GM19455 (cell line): Measurements from ENCODE around the gene AADACL2.

Source experiments
- ATAC-seq: cut with Tn5 transposase; IDR thresholded peaks from one replicate; pipeline ENCODE4 v1.9.1; 2021; ENCODE audit not compliant: unreplicated experiment

AADACL2 gene, protein sequence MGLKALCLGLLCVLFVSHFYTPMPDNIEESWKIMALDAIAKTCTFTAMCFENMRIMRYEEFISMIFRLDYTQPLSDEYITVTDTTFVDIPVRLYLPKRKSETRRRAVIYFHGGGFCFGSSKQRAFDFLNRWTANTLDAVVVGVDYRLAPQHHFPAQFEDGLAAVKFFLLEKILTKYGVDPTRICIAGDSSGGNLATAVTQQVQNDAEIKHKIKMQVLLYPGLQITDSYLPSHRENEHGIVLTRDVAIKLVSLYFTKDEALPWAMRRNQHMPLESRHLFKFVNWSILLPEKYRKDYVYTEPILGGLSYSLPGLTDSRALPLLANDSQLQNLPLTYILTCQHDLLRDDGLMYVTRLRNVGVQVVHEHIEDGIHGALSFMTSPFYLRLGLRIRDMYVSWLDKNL

DNA sequence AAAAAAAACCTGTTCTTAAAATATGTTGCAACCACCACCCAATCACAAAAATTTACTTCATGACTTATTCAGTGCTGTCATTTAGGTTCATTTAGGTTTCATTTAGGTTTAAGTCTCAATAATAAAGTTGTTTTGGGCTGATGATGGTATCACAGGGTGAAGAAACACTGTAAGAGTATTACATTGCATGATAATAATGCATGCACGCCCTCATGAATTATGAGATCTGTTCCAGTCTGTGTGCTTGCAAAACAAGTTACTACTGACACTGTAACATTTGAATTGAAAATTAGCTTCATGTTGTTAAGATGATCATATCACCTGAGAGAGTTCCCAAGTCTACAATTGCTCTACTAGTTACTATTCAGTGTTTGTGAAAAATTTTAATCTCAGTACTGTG, at the start of gene AADACL2:
Gene AADACL2, plus strand, starts transcription at position 315 of the 400 bp plus-strand sequence. CDS start 109 bp downstream, outside the sequence.
- ATAC-seq = no peak

DNA sequence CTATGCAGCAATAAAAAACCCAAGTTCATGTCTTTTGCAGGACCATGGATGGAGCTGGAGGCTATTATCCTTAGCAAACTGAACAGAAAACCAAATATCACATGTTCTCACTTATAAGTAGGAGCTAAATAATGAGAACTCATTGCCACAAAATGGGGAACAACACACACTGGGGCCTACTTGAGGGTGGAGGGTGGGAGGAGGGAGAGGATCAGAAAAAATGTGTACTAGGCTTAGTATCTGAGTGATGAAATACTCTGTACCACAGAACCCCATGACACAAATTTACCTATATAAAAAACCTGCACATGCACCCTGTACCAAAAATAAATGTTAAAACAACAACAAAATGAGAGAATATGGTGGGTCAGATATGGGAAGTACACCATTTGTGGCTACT, 49.6 kb upstream of the AADACL2 start:
- ATAC-seq = no peak

DNA sequence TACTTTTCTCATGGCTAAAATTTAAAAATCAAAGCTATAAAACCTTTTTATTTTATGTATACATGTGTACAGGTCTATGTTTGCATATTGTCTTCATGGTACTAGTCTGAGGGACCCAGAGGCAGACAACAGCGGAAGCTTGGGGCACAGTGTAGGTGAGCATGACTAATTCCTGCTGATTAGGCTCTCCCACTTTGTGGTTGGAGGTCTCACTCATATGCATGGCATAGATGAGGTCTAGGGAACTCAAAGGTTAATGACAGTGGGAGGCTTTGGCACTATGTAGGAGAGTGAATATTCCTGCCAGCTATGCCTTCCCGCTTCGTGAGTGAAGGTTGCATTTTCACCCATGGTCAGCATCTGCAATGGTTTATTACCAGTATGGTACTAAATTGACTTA, 47.5 kb upstream of the AADACL2 start:
- no peak for ATAC-seq

DNA sequence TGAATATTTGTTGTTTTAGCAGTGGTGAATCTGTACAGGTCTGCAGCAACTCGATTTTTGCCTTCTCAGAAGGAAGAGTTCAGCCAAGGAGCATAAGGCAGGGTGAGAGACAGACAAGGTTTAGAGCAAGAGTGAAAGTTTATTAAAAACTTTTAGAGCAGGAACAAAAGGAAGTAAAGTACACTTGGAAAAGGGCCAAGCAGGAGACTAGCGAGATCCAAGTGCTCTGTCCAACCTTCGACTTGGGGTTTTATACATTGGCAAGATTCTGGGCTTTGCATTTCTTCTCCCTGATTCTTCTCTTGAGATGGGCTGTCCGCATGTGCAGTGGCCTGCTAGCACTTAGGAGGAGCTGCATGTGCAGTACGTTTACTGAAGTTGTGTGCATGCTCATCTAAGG, 46.7 kb upstream of the AADACL2 start:
- no peak for ATAC-seq

DNA sequence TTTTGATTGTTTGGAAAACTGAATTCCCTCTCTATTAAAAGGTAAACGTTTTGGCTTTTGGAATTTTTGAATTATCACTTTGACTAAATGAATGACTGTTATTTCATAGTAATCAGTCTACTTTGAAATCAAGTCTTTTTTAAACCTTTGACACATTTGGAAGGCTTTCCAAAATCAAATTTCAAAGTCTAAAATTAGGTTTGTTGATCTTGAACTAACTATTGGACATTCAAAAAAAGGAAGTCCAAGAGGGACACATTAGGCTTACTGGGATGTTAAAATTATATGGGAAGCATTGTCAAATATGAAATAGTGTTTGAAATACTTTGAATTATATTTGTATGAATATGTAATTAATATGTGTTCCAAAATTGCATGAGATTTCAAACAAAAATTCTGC, 45.2 kb upstream of the AADACL2 start:
- ATAC-seq = no peak

DNA sequence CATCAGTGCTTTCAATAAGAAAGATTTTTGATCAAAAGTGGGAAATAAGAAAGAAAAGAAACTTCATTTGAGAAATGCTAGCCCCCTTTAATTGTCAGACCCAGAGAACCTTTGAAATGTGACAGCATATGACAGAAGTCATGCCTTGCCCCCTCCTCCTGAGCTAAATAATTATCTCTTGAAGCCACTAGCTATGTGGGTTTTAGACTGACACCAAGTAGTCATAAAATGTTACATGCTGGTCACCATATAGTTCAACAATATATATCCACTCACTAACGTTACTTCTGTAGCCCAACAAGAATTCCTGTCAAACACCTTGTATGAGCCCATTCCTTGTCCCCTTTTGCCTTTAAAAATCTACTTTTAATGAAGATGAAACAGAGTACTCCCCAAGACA, 43.1 kb upstream of the AADACL2 start:
- ATAC-seq = no peak

DNA sequence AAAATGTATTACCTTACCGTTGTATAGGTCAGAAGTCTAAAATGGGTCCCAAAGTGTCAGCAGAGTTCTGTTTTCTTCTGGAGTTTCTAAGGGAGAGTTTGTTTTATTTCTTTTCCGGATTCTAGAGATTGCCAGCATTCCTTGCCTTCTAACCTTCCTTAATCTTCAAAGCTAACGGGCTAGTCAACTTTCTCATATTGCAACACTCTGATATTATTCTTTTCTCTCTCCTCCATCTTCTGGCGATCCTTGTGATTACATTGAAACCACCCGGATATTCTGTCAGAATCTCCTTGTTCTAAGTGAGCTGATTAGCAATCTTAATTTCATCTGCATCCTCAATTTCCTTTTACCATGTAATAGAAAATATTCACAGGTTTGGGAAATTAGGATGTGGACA, 36.2 kb upstream of the AADACL2 start:
- ATAC-seq = no peak

DNA sequence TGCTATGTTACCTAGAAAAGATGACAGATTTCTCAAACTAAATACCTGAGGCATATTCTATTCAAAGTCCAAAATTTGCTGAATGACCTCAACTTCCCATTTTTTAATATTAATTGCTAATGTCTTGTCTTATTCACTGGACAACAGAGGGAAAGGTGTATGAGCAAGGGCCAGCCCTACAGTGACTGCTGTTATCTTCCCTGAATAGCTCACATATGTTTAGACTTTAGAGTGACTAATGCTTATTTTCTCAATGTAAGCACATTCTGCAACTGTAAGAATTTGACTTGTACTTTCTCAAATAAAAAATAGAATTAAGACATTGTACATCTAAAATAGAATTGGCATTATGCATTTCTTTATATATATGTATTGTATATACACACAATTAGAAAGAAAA, 26.5 kb upstream of the AADACL2 start:
- ATAC-seq = no peak

DNA sequence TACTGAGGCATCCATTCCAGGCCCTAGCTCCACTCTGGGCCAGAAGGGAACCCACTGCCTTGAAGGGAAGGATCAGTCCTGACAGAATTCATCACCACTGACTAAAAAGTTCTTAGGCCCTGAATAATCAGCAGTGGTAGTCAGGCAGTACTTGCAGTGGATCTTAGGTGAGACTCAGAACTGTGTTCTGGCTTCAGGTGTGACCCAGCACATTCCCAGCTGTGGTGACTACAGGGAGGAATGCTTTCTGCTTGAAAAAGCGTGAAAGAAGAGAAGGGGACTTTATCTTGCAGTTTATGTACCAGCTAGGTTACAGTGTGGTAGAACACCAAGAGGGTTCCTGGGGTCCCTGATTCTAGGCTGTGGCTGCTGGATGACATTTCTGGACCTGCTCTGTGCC, 24.9 kb upstream of the AADACL2 start:
- no peak for ATAC-seq

DNA sequence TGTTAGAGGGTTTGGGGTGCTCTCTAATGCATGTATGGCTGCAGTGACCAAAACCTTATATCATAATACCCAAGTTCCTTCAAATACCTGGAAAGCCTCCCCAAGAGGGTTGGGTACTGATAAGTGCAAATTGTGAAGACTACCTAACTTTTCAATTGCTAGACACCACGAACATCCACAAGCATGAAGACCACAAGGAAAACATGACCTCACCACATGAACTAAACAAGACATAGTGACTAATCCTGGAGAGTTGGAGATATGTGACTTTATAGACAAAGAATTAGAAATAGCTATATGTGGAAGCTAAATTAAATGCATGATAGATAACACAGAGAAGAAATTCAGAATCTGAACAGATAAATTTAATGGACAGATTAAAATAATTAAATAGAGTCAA, 23.9 kb upstream of the AADACL2 start:
- ATAC-seq = no peak

DNA sequence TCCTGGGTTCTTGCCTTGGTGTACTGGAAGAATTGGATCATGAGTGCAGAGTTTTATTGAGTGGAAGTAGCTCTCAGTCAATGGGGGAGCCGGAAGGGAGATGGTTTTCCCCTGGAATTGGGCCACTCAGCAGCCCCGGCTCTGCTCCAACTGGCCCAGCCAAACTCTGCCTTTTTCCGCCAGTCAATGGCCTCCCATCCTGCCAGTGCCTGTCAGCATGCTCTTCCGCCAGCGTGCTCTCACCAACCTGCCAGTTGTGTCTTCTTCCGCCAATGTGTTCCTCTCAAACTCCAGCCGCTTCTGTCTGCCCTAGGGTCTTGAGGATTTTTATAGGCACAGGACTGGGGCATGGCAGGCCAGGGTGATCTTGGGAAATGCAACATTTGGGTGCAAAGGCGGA, 12.4 kb upstream of the AADACL2 start:
- no peak for ATAC-seq

DNA sequence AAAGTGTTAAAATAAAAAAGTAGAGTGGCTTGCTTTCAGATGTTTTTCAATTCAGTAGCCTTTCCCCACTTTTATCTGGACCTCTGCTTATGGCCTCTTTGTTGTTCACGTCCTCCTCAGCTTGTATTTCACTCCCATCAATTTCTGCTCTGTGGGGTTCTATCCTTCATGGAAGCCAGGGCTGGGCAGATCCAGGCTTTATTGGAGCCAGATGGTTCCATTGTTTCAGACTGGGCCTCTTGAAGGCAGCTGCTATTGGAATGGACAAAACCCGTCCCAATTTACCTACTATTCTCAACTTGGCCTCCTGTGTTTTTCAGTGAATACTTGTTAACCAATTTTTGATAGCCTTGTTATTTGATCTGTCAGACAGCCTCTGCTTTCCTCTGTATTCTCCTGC, 10.9 kb upstream of the AADACL2 start:
- ATAC-seq = no peak

DNA sequence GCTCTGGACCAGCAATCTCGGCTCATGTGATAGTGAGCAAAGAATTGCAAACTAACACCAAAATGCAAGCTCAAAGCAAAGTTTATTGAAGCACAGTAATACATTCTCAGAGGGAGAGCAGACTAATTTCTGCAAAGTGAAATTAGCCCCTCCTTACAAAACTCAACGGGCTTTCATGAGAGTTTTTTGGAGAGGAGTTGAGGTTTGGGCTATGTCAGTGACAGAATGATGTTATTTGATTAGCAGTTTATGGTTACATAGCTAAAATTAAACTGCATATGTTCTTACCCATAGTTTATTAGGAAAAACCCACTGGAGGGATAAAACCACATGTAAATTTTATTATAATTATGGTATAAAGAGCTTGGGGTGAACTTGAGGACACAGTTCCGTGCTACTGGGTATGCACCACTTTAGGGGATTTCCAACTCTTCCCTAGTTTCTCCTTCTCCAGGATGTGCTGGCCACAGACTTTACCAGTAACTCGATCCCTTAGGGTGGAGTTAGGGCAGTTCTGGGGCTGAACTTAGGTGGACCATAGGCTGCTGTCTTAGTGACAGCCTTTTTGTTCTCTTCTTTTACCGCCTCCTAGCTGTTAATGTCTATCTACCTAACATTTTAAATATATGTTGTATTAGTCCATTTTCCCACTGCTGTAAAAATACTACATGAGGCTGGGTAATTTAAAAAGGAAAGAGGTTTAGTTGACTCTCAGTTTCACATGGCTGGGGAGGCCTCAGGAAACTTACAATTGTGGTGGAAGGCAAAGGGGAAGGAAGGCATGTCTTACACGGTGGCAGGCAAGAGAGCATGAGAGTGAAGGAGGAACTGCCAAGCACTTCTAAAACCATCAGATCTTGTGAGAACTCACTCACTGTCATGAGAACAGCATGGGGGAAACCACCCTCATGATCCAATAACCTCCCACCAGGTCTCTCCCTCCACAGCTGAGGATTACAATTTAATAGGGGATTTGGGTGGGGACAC, 8.9 kb upstream of the AADACL2 start:
- ATAC-seq = no peak

DNA sequence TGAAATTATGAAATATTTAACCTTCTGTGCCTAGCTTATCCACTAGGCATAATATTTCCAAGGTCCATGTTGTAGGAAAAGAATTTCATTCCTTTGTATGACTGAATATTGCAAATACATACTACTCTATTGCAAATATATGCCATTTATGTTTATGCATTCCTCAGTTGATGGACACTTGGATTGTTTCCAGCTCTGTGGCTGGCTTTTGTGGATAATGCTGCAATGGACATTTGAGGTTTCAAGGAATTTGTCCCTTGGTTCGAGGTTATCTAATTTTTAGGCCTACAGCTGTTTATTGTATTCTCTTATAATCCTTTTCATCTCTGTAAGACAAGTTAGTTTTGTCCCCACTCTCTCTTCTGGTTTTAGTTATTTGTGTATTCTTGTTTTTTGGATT, 7.7 kb upstream of the AADACL2 start:
- no peak for ATAC-seq

DNA sequence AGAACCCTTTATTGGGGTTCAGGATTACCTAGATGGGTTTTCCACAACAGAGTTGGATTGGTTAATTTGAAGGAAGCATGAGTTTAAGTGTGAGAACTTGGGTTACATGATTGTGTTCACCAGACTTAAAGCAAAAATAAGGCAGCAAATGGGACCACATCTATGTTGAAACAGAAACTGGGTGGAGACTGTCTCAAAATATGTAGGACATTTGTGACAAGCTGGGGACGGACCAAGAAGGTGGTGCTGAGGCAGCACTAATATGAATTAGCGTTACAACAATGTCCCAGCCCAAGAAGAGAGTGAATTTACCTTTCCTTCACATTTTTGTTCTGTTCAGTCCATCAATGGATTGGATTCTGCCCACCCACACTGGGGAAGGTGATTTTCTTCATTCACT, 866 bp upstream of the AADACL2 start:
- no peak for ATAC-seq

DNA sequence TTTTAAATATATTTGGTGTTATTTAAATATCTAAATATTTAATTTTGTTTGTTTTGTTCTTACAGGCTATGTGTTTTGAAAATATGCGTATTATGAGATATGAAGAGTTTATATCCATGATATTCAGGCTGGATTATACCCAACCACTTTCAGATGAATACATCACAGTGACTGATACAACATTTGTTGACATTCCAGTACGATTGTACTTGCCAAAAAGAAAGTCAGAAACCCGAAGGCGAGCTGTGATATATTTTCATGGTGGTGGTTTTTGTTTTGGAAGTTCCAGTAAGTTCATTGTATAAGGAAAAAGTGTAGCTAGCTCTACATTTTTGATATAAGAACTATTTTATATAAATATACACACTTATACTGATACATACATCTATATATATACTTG, 6.9 kb downstream of the AADACL2 start:
- no peak for ATAC-seq

DNA sequence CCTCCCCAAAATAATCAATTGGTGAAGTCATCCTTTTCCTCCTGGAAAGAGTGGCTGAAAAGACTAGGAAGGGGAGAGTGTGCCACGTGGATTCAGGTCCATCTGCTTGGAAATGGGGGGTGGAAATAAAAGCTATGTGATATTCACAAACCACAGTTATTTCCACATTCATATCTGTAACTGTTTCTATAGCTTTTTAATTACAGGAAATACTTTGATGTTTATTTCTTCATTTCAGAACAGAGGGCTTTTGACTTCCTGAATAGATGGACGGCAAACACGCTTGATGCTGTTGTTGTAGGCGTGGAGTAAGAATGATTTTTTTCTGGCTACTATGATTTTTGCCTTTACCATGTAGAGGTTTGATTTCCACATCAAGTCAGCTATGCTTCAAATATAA, 10.1 kb downstream of the AADACL2 start:
- ATAC-seq = no peak

DNA sequence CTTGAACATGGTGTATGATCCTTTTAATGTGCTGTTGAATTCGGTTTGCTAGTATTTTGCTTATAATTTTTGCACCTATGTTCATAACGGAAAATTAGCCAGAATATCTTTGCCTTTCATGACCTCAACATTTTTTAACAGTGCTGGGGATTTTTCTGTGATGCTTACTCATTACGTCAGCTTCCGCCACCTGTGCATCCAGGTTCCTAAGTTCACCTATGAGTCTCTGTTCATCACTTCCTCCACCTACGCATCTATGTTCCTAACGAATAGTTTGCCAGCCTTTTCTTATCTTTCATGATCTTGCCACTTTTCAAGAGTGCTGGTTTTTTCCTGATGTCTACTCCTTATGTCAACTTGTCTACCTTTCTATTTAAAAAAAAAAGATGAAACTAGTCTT, 16.5 kb downstream of the AADACL2 start:
- no peak for ATAC-seq

DNA sequence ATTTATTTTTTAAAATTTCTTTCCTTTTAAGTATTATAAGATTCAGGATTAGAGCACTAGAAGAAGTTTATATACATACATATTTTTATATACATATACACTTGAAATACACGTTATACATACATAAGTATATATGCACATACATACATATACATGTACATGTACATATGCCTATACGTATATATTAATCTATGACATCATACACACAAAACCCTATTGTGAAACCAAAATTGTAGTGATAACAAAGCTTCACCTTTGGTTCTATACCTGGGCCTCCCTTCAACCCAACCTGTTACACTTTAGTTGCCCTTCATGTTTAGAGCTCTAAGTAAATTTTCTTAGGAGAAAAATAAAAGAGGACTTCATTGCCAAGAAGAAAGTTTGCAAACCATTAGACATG, 17.0 kb downstream of the AADACL2 start:
- ATAC-seq = no peak

DNA sequence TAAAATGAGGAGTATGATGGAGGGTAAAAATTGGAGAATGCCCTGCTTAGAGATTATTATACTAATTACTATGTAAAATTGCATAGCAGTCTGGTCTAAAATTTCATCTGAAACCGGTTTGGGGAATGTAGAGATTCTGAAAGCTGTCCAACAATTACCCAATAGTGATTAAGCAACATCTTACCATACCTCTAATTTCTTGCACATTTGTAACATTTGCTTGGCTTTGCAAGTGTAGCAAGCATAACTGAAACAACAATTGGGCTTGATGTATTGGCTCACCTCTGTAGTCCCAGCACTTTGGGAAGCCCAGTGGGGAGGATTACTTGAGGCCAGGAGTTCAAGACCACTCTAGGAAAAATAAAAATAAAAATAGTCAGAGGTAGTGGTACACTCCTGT, 17.4 kb downstream of the AADACL2 start:
- ATAC-seq = no peak

DNA sequence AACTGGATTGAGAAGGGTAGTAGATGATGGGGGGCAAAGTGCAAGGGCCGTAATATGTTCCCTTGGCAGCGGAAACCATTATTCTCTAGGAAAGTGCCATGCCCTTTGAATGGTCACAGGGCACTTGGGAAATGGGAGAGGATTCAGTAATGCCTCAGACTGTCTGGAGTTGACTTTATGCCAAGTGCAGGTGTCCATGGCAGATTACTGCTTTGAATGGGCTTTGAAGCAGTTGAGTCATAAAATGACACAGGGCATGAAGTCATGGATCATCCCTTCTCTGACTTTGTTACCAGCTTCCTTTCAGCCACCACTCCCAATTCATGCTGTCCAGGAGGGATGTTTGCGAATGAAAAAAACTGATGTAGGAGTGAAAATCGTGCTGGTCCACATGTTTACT, 20.1 kb downstream of the AADACL2 start:
- ATAC-seq = no peak

DNA sequence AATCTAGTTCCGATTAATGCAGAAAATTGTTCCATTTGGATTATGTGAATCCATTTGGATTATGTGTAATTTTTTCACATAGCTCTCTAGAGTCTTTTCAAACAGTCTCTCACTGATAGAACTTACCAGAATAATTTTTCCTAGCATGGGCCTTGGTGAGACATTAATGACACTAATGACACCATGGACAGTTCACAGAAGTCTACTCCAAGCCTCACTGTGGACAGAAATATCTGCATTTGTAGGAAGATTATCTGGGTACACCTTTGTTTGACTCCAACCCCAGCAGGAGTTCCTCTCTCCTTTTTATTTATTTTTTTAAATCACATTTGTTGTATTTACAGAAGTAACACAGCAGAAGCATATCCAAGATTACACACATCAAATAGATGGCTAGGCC, 27.9 kb downstream of the AADACL2 start:
- no peak for ATAC-seq
